ENCODE measurements around the gene TAF15.

Gene TAF15

DNA sequence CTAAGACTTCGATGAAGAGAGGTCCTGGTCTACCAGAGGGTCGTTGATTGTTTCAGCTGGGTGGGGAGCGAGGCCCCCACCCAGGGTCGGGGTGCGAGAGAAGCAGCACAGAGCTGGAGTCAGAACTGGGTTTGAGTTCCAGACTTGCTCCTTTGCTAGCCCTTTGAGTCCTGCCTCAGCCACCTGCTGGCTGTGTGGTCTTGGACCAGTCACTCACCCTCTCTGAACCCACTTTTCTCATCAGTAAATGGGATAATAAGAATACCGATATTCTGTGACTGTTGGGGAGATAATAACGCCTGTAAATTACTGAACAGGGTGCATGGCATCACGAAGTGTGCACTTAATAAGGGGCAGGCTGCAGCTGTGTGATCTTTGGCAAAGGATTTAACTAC lies 13.4 kb upstream of the TAF15 start:
- Histone ChIP-seq H3K27ac (no peak overlapping the region), H3K4me3 (ENCODE audit: low read depth, low read length) (peak overlapping the region; percentile 50), H3K9me3 (ENCODE audit: severe bottlenecking) (no peaks in the 10 kb centered on the region), H3K36me3 (no peaks in the 10 kb centered on the region), H3K27me3 (ENCODE audit: insufficient read depth, low read depth, severe bottlenecking) (peaks cover 16% of the 10 kb centered on the region)
- TF ChIP-seq, protein P1, sequence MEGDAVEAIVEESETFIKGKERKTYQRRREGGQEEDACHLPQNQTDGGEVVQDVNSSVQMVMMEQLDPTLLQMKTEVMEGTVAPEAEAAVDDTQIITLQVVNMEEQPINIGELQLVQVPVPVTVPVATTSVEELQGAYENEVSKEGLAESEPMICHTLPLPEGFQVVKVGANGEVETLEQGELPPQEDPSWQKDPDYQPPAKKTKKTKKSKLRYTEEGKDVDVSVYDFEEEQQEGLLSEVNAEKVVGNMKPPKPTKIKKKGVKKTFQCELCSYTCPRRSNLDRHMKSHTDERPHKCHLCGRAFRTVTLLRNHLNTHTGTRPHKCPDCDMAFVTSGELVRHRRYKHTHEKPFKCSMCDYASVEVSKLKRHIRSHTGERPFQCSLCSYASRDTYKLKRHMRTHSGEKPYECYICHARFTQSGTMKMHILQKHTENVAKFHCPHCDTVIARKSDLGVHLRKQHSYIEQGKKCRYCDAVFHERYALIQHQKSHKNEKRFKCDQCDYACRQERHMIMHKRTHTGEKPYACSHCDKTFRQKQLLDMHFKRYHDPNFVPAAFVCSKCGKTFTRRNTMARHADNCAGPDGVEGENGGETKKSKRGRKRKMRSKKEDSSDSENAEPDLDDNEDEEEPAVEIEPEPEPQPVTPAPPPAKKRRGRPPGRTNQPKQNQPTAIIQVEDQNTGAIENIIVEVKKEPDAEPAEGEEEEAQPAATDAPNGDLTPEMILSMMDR (IDR thresholded peaks at IDR 0.05; ENCODE audit: low read depth, low read length), result no peak
- no peak for DNase-seq

DNA sequence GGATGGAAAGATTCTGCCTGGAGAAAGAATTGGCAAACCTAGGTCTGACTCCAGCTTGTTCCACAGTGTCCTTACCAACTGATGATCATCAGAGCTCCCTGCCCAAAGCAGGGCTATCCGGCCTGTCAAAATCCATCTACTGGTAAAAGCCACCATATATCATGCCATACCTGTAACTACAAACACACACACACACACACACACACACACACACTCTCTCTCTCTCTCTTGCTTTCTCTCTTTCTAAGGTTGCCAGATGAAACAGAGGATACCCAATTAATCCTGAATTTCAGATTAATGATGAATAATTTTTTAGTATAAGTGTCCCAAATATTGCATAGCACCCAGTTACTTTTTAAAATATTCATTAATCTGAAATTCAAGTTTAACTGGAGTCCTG lies 12.3 kb upstream of the TAF15 start:
- Histone ChIP-seq H3K36me3 (no peaks in the 10 kb centered on the region), H3K4me3 (ENCODE audit: low read depth, low read length) (no peak overlapping the region), H3K9me3 (ENCODE audit: severe bottlenecking) (no peaks in the 10 kb centered on the region), H3K27ac (no peak overlapping the region), H3K27me3 (ENCODE audit: insufficient read depth, low read depth, severe bottlenecking) (peaks cover 16% of the 10 kb centered on the region)
- DNase-seq, result no peak
- TF ChIP-seq, protein P1 (IDR thresholded peaks at IDR 0.05; ENCODE audit: low read depth, low read length), result no peak

DNA sequence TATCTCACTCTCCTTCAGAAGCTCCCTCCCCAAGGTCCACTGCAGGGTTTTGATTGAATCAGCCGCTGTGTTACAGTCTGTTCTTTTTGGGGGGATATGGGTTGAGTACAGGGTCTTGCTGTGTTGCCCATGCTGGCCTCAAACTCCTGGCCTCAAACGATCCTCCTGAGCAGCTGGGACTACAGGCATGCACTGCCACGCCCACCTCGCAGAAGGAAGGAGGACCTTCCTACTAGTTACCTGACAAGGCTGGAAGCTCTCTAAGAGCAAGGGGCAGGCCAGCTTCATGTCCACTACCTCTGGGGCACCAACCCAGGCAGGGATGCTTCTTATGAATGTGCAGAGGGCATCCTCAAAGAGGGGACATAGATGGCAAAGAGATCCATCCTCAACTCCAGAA lies 11.9 kb upstream of the TAF15 start:
- H3K36me3 ChIP-seq, result no peaks in the 10 kb centered on the region
- TF ChIP-seq, protein P1 (IDR thresholded peaks at IDR 0.05; ENCODE audit: low read depth, low read length), result no peak
- no peaks in the 10 kb centered on the region for H3K9me3 ChIP-seq (ENCODE audit: severe bottlenecking)
- no peak overlapping the region for H3K27ac ChIP-seq
- peaks cover 16% of the 10 kb centered on the region for H3K27me3 ChIP-seq (ENCODE audit: insufficient read depth, low read depth, severe bottlenecking)
- H3K4me3 ChIP-seq (ENCODE audit: low read depth, low read length), result no peak overlapping the region
- DNase-seq, result no peak

DNA sequence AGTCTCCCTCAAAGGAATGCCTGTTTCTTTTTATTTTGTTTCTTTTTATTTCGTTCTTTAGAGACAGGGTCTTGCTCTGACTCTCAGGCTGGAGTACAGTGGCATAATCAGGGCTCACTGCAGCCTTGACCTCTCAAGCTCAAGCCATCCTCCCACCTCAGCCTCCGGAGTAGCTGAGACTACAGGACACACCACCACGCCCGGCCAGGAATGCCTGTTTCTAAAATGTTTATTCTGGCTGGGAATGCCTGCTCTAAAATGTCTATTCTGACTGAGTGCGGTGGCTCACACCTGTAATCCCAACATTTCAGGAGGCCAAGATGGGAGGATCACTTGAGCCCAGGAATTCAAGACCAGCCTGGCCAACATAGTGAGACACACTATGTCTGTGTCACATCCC lies 11.4 kb upstream of the TAF15 start:
- no peak overlapping the region for H3K27ac ChIP-seq
- peaks cover 16% of the 10 kb centered on the region for H3K27me3 ChIP-seq (ENCODE audit: insufficient read depth, low read depth, severe bottlenecking)
- TF ChIP-seq, protein P1 (IDR thresholded peaks at IDR 0.05; ENCODE audit: low read depth, low read length), result no peak
- H3K9me3 ChIP-seq (ENCODE audit: severe bottlenecking), result no peaks in the 10 kb centered on the region
- no peaks in the 10 kb centered on the region for H3K36me3 ChIP-seq
- no peak overlapping the region for H3K4me3 ChIP-seq (ENCODE audit: low read depth, low read length)
- DNase-seq, result no peak

DNA sequence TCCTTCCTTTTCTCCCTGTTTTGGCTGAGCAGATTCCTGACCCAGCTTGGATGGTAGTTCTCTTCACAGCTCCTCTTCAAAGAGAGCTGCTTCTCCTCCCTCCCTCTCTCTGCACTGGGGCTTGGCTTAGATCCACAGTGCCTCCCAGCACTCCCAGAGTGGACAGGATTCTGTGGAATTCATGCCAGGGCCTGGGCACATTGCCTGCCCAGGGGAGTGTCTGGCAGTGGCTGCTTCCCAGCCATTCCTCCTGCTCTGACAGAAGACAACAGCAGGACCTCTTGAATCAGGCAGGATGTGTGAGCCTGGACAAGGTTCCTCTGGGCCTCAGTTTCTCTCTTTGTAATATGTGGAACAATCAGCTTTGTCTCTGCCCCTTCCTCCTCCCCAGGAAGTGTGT lies 9.3 kb upstream of the TAF15 start:
- peaks cover 9% of the 10 kb centered on the region for H3K27me3 ChIP-seq (ENCODE audit: insufficient read depth, low read depth, severe bottlenecking)
- no peak overlapping the region for H3K27ac ChIP-seq
- DNase-seq, result no peak
- H3K4me3 ChIP-seq (ENCODE audit: low read depth, low read length), result no peak overlapping the region
- TF ChIP-seq, protein P1 (IDR thresholded peaks at IDR 0.05; ENCODE audit: low read depth, low read length), result no peak
- no peaks in the 10 kb centered on the region for H3K36me3 ChIP-seq
- H3K9me3 ChIP-seq (ENCODE audit: severe bottlenecking), result no peaks in the 10 kb centered on the region

DNA sequence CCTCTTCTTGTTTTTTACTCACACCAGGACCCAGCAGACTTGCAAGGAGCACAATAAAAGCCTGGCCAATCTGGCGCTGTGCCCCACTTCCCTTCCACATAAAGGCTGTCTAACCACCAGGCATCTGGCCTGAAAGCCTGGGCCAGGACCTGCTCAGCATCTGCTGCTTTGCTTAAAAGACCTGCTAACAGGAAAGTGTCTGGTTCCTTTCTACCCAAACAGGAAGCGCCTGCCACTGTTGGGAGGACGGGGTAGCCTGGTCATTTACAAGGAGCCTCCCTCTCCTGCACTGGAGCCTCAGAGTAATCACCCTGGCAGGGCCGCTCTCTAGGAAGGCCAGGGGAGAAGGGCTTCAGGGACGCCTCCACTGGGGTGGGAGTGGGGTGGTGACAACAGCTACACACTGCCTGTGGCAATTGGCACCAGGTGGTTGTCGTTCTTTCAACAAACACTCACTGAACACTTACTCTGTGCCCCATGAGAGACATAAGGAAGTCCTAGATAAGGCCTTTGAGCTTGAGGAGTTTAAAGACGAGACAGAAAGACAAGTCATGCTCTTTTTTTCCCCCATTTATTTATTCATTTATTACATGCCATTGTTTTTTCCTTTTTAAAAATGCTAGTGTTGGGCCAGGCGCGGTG lies 7.6 kb upstream of the TAF15 start:
- Histone ChIP-seq H3K27me3 (ENCODE audit: insufficient read depth, low read depth, severe bottlenecking) (no peaks in the 10 kb centered on the region), H3K36me3 (no peaks in the 10 kb centered on the region), H3K9me3 (ENCODE audit: severe bottlenecking) (no peaks in the 10 kb centered on the region), H3K27ac (no peak overlapping the region), H3K4me3 (ENCODE audit: low read depth, low read length) (no peak overlapping the region)
- TF ChIP-seq, protein P1 (IDR thresholded peaks at IDR 0.05; ENCODE audit: low read depth, low read length), result no peak
- DNase-seq, result no peak

Data from WERI-Rb-1 (cell line).